ENCODE results near the gene PCSK6.

PCSK6 gene

DNA sequence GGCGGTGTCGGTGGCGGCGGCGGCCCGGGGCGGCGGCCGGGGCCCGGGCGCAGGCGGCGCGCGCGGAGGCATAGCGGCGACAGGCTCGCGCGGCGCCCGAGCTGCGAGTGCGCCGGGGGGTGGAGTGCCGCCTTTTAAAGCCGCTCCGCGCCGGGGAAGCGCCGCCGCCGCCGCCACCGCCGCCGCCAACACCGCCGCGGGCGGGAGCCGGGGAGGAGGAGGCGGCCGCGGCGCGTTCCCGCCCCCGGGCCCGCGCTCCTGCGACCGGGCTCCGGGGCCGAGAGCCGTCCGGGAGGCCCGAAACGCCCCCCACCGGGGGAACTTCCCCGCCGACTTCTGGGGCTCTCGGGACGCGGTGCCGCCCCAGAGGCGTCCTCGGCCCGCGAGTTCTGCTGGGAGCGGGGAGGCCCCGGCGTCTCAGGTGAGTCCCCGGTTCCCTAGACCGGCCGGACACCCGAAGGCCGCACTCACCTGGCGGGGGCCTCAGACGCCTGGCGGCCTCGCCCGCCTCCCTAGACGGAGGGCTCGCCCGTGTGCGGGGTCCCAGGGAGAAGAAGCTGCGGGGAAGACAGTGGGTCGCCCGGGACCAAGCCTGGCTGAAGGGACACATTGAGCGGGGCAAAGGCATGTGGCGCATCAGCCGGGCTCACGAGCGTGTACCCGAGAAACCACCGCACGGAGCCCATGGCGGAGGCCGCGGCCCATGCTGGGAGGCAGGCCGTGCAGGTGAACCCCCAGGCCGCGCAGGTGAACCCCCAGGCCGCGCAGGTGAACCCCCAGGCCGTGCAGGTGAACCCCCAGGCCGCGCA is at the start of gene PCSK6:
Gene PCSK6 (minus strand): TSS at position 109 of the 809 bp plus-strand sequence. CDS start 37 bp downstream, at position 72.
- no peak for DNase-seq

GRCh38 chr15:101538996-101539395 is 49.5 kb upstream of the PCSK6 start:
- no peak for DNase-seq

GRCh38 chr15:101538177-101538576 is 48.7 kb upstream of the PCSK6 start:
- DNase-seq: no peak

DNA sequence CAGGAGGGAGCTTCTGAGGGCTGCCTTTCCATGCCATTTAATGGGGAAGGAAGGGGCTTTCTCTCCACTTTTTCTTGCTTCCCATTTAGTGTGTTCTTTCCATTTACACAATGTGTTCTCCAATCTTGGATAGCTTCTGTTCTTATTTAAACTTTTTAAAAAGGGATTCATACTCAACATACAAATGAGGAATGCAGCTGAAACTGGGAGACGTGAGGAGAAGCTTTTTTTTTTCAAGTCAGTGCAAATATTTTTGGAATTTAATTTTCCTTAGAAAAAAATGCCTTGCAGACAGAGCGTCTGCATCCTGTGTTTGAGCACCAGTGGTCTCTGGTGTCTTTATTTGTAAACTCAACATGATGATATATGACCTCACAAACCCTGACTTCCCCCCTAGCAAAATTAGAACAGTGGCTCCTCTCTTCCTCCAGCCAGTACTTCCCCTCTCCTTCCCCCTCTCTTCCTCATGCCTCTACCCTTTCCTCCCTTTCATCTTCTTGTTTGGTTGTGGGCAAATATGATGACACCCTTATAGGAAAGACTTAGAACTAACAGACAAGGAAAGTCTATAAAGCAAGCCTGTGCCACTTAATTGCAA is 48.1 kb upstream of the PCSK6 start:
- DNase-seq: no peak

- DNase-seq: no peak
Observed at GRCh38 chr15:101536875-101537405, 47.4 kb upstream of the PCSK6 start.

- no peak for DNase-seq
Observed at GRCh38 chr15:101536166-101536874, 46.8 kb upstream of the PCSK6 start.

DNA sequence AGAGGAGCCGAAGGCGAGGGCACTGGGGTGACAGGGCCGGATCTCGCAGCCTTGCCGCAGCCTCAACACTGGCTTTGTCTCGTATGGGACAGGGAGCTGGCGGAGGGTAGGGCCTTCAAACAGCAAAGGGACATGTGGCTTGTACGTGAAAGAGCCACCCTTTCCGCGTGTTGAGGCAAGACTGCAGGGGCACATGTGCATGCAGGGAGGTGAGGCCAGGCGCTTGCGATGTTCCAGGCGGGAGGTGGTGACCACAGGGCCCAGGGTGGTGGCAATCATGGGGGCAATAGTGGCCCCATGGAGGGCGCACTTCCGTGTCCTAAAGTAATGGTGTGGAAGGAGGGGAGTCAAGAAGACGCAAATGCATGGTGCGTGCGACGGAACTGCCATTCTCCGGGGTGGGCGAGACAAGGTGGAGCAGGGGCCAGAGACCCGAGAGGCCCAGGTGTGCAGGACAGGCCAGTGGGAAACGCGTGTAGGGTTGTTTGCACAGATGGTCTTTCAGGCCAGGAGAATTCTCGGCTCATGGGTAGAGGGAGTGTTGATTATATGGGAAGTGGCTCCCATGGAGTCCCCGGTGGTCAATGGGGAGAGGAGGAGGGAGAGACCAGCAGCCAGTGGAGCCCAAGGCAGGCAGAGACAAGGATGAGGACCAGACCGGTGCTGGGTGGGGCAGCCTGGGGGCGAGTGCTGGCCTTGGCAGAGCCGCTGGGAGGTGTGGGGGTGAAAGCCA is 45.8 kb upstream of the PCSK6 start:
- no peak for DNase-seq

- DNase-seq: no peak
Observed at GRCh38 chr15:101534376-101534970, 45.0 kb upstream of the PCSK6 start.

DNA sequence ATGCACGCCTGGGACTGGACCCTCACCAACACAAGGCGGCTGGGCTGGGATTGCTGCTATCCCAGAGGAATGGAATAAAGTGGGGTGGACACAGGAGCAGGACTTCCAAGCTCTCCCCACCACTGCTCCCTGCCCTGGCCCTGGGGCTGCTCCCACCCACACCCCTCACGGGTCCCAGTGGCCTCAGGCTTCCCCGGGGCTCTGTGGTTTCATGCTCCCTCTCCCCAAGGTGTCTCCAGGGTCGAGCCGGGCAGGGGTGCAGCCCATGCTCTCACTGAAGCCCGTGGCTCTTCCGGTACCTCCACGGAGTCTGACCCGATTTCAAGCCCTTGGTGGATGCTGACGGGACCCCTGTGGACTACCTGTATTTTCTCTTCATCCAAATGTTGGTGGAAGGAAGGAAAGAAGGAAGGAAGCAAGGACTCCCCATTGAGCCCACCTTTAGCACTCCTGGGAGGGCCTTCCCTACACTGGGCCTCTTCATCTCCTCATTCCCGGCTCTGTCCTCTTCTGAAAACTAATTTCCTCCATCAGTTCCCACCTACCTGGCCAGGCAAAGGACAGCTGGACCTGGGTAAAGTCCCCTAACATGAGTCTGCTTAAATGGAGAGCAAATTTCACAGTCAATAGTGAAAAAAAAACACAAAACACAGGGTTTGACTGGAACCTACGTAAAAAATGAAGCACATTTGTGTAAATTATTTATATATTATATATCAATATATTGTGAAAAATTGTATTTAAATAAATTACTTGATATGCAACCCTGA is 44.0 kb upstream of the PCSK6 start:
- DNase-seq: no peak

- DNase-seq: no peak
Observed at GRCh38 chr15:101532865-101533264, 43.4 kb upstream of the PCSK6 start.

- no peak for DNase-seq
Observed at GRCh38 chr15:101531170-101531569, 41.7 kb upstream of the PCSK6 start.

- no peak for DNase-seq
Observed at GRCh38 chr15:101530224-101530958, 40.9 kb upstream of the PCSK6 start.

DNA sequence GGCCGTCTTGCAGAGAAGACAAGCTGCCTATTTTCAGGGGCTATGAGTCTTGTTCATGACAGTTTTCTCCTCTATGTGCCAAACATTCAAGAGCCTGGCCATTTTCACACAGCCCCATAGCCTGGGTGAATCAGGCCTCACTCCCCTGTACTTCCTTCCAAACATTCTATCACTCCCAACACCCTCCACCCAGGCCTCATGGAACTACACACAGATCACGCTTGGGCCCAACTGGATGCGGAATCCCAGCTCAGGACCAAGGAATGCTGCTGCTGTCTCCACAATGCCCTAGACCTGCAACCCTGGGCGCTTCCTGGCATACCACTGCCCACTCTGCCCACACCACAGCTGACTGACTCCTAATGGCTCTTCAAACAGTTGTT is 39.4 kb upstream of the PCSK6 start:
- no peak for DNase-seq

- DNase-seq: no peak
Observed at GRCh38 chr15:101528108-101528916, 38.8 kb upstream of the PCSK6 start.

GRCh38 chr15:101526890-101527289 is 37.4 kb upstream of the PCSK6 start:
- DNase-seq: no peak

- no peak for DNase-seq
Observed at GRCh38 chr15:101526442-101526841, 36.9 kb upstream of the PCSK6 start.

DNA sequence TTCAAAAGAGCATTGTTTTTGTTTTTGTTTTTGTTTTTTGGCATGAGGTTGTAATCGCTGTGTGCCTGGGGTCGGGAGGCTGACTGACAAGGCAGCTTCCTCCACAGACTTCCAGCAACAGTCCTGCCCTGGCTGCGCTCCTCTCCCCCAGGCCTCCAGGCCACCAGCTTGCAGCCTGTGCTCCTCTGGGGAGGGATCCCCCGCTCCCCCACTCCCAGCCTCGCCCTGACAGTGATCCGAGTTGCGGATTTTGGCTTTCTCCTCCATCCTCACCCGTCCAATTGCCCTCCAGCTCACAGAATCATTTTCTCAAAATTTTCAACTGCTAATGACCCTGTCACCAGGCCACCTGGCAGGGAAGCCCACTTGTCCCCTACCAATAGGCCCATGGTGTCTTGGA is 36.5 kb upstream of the PCSK6 start:
- DNase-seq: no peak

GRCh38 chr15:101525087-101525669 is 35.7 kb upstream of the PCSK6 start:
- DNase-seq: no peak

- DNase-seq: no peak
Observed at GRCh38 chr15:101523560-101523940, 34.0 kb upstream of the PCSK6 start.
